SK-N-SH (cell line): Measurements from ENCODE around the gene DGCR8. TPM values are rescaled to one million over a fixed set of nuclear protein-coding genes. Genes with fewer than 3 reads are reported as not detected.

Experiments
- CTCF ChIA-PET: fragments of 300-600, 350-600 bp; formaldehyde crosslinking; extraction: SDS; loops from one replicate; lab custom pipeline; 2021; lab: Yijun Ruan, JAX
- POLR2A ChIA-PET: fragments of 350-600 bp; sonication (Branson Sonifier 250); formaldehyde crosslinking; extraction: SDS; loops from one replicate; lab custom pipeline; 2020; ENCODE audit warnings: antibody characterized with exemption, inconsistent platforms; lab: Yijun Ruan, JAX
- DNase-seq: peaks from one replicate; pipeline ENCODE4 v3.0.0; 2012
- H2AFZ ChIP-seq: fragments of 200-600 bp; sonication (generic); 2 replicates; pipeline ENCODE4 v1.8.1; 2016; ENCODE audit warnings: antibody characterized with exemption, mild to moderate bottlenecking, low read depth
- H3F3A ChIP-seq: fragments of 200-600 bp; sonication (generic); replicated peaks from 2 replicates; pipeline ENCODE3; 2016; ENCODE audit warnings: antibody characterized with exemption, mild to moderate bottlenecking; ENCODE audit not compliant: insufficient read depth
- H3K27ac ChIP-seq, 2 experiments: fragments of 200-500 bp in 1 of 2; fragments of 200-600 bp in 1 of 2; sonication (Bioruptor generic) in 1 of 2; sonication (generic), shearing (Covaris generic) in 1 of 2; 2 replicates each; pipeline versions ENCODE4 v1.5.1 to v1.6.1; 2014 to 2016; ENCODE audit warnings: low read depth in 2 of 2, inconsistent platforms in 1 of 2, low read length in 1 of 2, mild to moderate bottlenecking in 1 of 2, mixed read lengths in 1 of 2
- H3K27me3 ChIP-seq: fragments of 200-600 bp; sonication (generic), shearing (Covaris generic); 2 replicates; pipeline ENCODE4 v1.6.1; 2016; ENCODE audit warnings: mixed run types; ENCODE audit not compliant: insufficient read depth
- H3K36me3 ChIP-seq, 2 experiments: fragments of 200-500 bp in 1 of 2; fragments of 200-600 bp in 1 of 2; sonication (Bioruptor generic) in 1 of 2; sonication (generic) in 1 of 2; replicated peaks in 1 of 2; 2 replicates each; pipeline versions ENCODE3 to v1.5.1; 2014 to 2016; ENCODE audit warnings: low read length in 1 of 2, mild to moderate bottlenecking in 1 of 2; ENCODE audit not compliant: insufficient read depth in 2 of 2, control insufficient read depth in 1 of 2
- H3K4me1 ChIP-seq, 2 experiments: fragments of 200-500 bp in 1 of 2; fragments of 200-600 bp in 1 of 2; sonication (Bioruptor generic) in 1 of 2; sonication (generic), shearing (Covaris generic) in 1 of 2; 2 replicates each; pipeline versions ENCODE4 v1.5.1 to v1.6.1; 2014 to 2016; ENCODE audit warnings: low read depth in 1 of 2, low read length in 1 of 2, mixed run types in 1 of 2; ENCODE audit not compliant: insufficient read depth in 2 of 2, control insufficient read depth in 1 of 2
- H3K4me2 ChIP-seq: fragments of 200-600 bp; sonication (generic), shearing (Covaris generic); 2 replicates; pipeline ENCODE4 v1.6.1; 2017; ENCODE audit warnings: mixed run types
- H3K4me3 ChIP-seq, 2 experiments: fragments of 200-500 bp in 1 of 2; fragments of 200-600 bp in 1 of 2; sonication (Bioruptor generic) in 1 of 2; sonication (generic), shearing (Covaris generic) in 1 of 2; 2 replicates each; pipeline versions ENCODE4 v1.5.1 to v1.8.1; 2014 to 2016; ENCODE audit warnings: low read depth in 2 of 2, inconsistent platforms in 1 of 2, low read length in 1 of 2, mild to moderate bottlenecking in 1 of 2, mixed read lengths in 1 of 2, moderate library complexity in 1 of 2
- H3K79me2 ChIP-seq: fragments of 200-600 bp; sonication (generic); 2 replicates; pipeline ENCODE4 v1.8.1; 2017; ENCODE audit warnings: mild to moderate bottlenecking; ENCODE audit not compliant: insufficient read depth
- H3K9ac ChIP-seq: fragments of 200-600 bp; sonication (generic); 2 replicates; pipeline ENCODE4 v1.6.1; 2017; ENCODE audit warnings: mixed run types
- H3K9me2 ChIP-seq: fragments of 200-600 bp; sonication (generic); 2 replicates; pipeline ENCODE4 v1.6.1; 2017; ENCODE audit warnings: mixed run types
- H3K9me3 ChIP-seq: fragments of 200-600 bp; sonication (generic); 2 replicates; pipeline ENCODE4 v1.6.1; 2017; ENCODE audit warnings: mixed run types, mild to moderate bottlenecking, moderate library complexity
- H4K20me1 ChIP-seq: fragments of 200-600 bp; sonication (generic); 2 replicates; pipeline ENCODE4 v1.6.1; 2017; ENCODE audit warnings: mild to moderate bottlenecking, mixed run types; ENCODE audit not compliant: insufficient read depth
- CHD2 ChIP-seq: fragments of 150-350 bp; IDR thresholded peaks from 2 replicates; pipeline ENCODE4 v1.6.1; 2018; ENCODE audit warnings: low read length; ENCODE audit not compliant: partially characterized antibody
- ELF1 ChIP-seq: IDR thresholded peaks from 2 replicates; pipeline ENCODE4 v1.4.0; 2012
- EZH2phosphoT487 ChIP-seq: fragments of 200-600 bp; sonication (generic); IDR thresholded peaks from 2 replicates; pipeline ENCODE4 v1.6.1; 2017; ENCODE audit warnings: low read depth, mixed run types, mild to moderate bottlenecking, antibody characterized with exemption, moderate library complexity, borderline replicate concordance
- FOXJ3 ChIP-seq: sonication (generic); formaldehyde crosslinking; IDR thresholded peaks from 2 replicates; pipeline ENCODE4 v1.5.1; 2020; ENCODE audit warnings: mild to moderate bottlenecking, missing genetic modification reagents
- FOXM1 ChIP-seq: IDR thresholded peaks from 2 replicates; pipeline ENCODE4 v1.4.0; 2012; ENCODE audit warnings: low read depth, mild to moderate bottlenecking
- GABPA ChIP-seq: IDR thresholded peaks from 2 replicates; pipeline ENCODE4 v1.4.0; 2012; ENCODE audit warnings: low read depth, mild to moderate bottlenecking
- MEF2A ChIP-seq: IDR thresholded peaks from 2 replicates; pipeline ENCODE4 v1.4.0; 2012; ENCODE audit warnings: low read depth, borderline replicate concordance
- NFIC ChIP-seq: IDR thresholded peaks from 2 replicates; pipeline ENCODE4 v1.4.0; 2012; ENCODE audit warnings: borderline replicate concordance
- NRF1 ChIP-seq: IDR thresholded peaks from 2 replicates; pipeline ENCODE4 v1.6.1; 2012; ENCODE audit warnings: low read depth, mild to moderate bottlenecking, low read length
- POLR2AphosphoS5 ChIP-seq: IDR thresholded peaks from 2 replicates; pipeline ENCODE4 v1.6.1; 2012; ENCODE audit warnings: low read depth, low read length
- RCOR1 ChIP-seq: fragments of 150-350 bp; IDR thresholded peaks from 2 replicates; pipeline ENCODE4 v1.6.1; 2017; ENCODE audit warnings: antibody characterized with exemption, low read length
- REST ChIP-seq: IDR thresholded peaks from 2 replicates; pipeline ENCODE4 v1.6.1; 2012; ENCODE audit warnings: mild to moderate bottlenecking, low read depth, low read length, moderate library complexity
- RXRA ChIP-seq: IDR thresholded peaks from 2 replicates; pipeline ENCODE4 v1.4.0; 2012; ENCODE audit warnings: low read depth, mild to moderate bottlenecking, borderline replicate concordance
- SIN3A ChIP-seq: IDR thresholded peaks from 2 replicates; pipeline ENCODE4 v1.6.1; 2012; ENCODE audit warnings: low read depth, mild to moderate bottlenecking, low read length, moderate library complexity, borderline replicate concordance
- TAF1 ChIP-seq: IDR thresholded peaks from 2 replicates; pipeline ENCODE4 v1.6.1; 2012; ENCODE audit warnings: low read depth, mild to moderate bottlenecking, low read length, moderate library complexity, borderline replicate concordance
- TCF12 ChIP-seq: IDR thresholded peaks from 2 replicates; pipeline ENCODE4 v1.4.0; 2012
- USF2 ChIP-seq: fragments of 150-350 bp; IDR thresholded peaks from 2 replicates; pipeline ENCODE4 v1.6.1; 2017; ENCODE audit warnings: antibody characterized with exemption, low read length, low read depth, borderline replicate concordance
- WGBS: methylation state at CpG from one replicate; pipeline ENCODE4 v1.1.6; 2017; ENCODE audit warnings: low lambda C conversion rate; 5-methylcytosine and 5-hydroxymethylcytosine counted together
- polyA plus RNA-seq, 3 experiments: library from polyadenylated mRNA; depleted of rRNA; stranded (reverse); fragments of >200 nt; gene quantifications; 2 replicates each; pipeline ENCODE4 v1.2.3, GENCODE V29; 2012
- TF ChIP-seq, protein P1 (sequence below): fragments of 150-350 bp; IDR thresholded peaks from 2 replicates; pipeline ENCODE4 v1.6.1; 2016; ENCODE audit warnings: mild to moderate bottlenecking, low read depth, low read length
- TF ChIP-seq, protein P2 (sequence below): IDR thresholded peaks from 2 replicates; pipeline ENCODE4 v1.4.0; 2012; ENCODE audit warnings: low read depth, borderline replicate concordance

DGCR8 gene
- polyA plus RNA-seq, 1 of the 3 experiments (the other 2 are of a cell fraction): 26.5 TPM

- H4K20me1 ChIP-seq: peaks cover 62% of the 10 kb centered on the region
- POLR2A ChIA-PET: interaction anchor here (0.9 kb wide), 1 partner anchor 8 kb away, joined by 3 read pairs; the partner anchor contains the start of gene ZDHHC8
Measured at GRCh38 chr22:20138868-20139267, 58.8 kb downstream of the DGCR8 start.

GRCh38 chr22:20139391-20140106 is 59.5 kb downstream of the DGCR8 start:
- H3K4me1 ChIP-seq: peaks cover 0 to 41% of the 10 kb centered on the region in 2 experiments; a peak in 1 of 4 replicates
- 97% methylated on average over 31 of the region's 36 CpGs for WGBS
- H3K79me2 ChIP-seq: peaks cover 48% of the 10 kb centered on the region
- H3K9me2 ChIP-seq: no peaks in the 10 kb centered on the region
- no peaks in the 10 kb centered on the region for H3K27me3 ChIP-seq
- no peak overlapping the region for H3K4me2 ChIP-seq
- POLR2A ChIA-PET: interaction anchor here (0.9 kb wide), 1 partner anchor 8 kb away, joined by 3 read pairs; the partner anchor contains the start of gene ZDHHC8
- no peaks in the 10 kb centered on the region for H3F3A ChIP-seq
- H3K4me3 ChIP-seq: no peak overlapping the region
- peaks cover 0 to 12% of the 10 kb centered on the region in 2 experiments for H3K36me3 ChIP-seq
- peaks cover 55% of the 10 kb centered on the region for H4K20me1 ChIP-seq
- no peak overlapping the region for H3K27ac ChIP-seq
- no peak overlapping the region for H3K9ac ChIP-seq
- H3K9me3 ChIP-seq: no peaks in the 10 kb centered on the region
- no peak overlapping the region for H2AFZ ChIP-seq
- no peak for DNase-seq
- CTCF ChIA-PET: interaction anchor here (0.8 to 1.8 kb wide), 4 partner anchors 16 to 147 kb away, joined by 3 to 5 read pairs (median 4); no protein-coding TSS in a partner anchor
- TF ChIP-seq FOXJ3 (CRISPR knock-in tag) (no peak), NRF1 (no peak), EZH2phosphoT487 (no peak), USF2 (no peak), RXRA (no peak), RCOR1 (no peak), TAF1 (no peak), NFIC (no peak), FOXM1 (no peak), GABPA (no peak), CHD2 (no peak), MEF2A (no peak), TCF12 (no peak), ELF1 (no peak), SIN3A (no peak), POLR2AphosphoS5 (no peak), REST (no peak)
- TF ChIP-seq, protein P1, sequence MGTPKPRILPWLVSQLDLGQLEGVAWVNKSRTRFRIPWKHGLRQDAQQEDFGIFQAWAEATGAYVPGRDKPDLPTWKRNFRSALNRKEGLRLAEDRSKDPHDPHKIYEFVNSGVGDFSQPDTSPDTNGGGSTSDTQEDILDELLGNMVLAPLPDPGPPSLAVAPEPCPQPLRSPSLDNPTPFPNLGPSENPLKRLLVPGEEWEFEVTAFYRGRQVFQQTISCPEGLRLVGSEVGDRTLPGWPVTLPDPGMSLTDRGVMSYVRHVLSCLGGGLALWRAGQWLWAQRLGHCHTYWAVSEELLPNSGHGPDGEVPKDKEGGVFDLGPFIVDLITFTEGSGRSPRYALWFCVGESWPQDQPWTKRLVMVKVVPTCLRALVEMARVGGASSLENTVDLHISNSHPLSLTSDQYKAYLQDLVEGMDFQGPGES: no peak
- TF ChIP-seq, protein P2, sequence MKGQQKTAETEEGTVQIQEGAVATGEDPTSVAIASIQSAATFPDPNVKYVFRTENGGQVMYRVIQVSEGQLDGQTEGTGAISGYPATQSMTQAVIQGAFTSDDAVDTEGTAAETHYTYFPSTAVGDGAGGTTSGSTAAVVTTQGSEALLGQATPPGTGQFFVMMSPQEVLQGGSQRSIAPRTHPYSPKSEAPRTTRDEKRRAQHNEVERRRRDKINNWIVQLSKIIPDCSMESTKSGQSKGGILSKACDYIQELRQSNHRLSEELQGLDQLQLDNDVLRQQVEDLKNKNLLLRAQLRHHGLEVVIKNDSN: no peak

More at GRCh38 chr22:20138868-20139267, 58.8 kb downstream of the DGCR8 start:
- H3K4me1 ChIP-seq: peaks cover 0 to 48% of the 10 kb centered on the region in 2 experiments; a peak in 1 of 4 replicates
- no peak for TF ChIP-seq POLR2AphosphoS5
- TF ChIP-seq CHD2: no peak
- TF ChIP-seq EZH2phosphoT487: no peak
- H3K27me3 ChIP-seq: no peaks in the 10 kb centered on the region
- H3K36me3 ChIP-seq: peaks cover 0 to 12% of the 10 kb centered on the region in 2 experiments
- H3F3A ChIP-seq: no peaks in the 10 kb centered on the region
- no peak overlapping the region for H2AFZ ChIP-seq
- no peak for DNase-seq
- no peak overlapping the region for H3K9ac ChIP-seq
- H3K9me2 ChIP-seq: no peaks in the 10 kb centered on the region
- H3K4me2 ChIP-seq: no peak overlapping the region
- no peaks in the 10 kb centered on the region for H3K9me3 ChIP-seq
- H3K4me3 ChIP-seq: no peak overlapping the region
- CTCF ChIA-PET: interaction anchor here (0.9 to 1.8 kb wide), 3 partner anchors 17 to 147 kb away, joined by 3 to 5 read pairs (median 4); no protein-coding TSS in a partner anchor
- 96% methylated on average over 10 of the region's 16 CpGs for WGBS
- H3K79me2 ChIP-seq: peaks cover 54% of the 10 kb centered on the region
- no peak overlapping the region for H3K27ac ChIP-seq
